Calu3 (cell line): ENCODE data around the gene DND1. TPM values are rescaled to one million over a fixed set of nuclear protein-coding genes. Genes with fewer than 3 reads are reported as not detected.
"Not testable (repeated sequence)": the region's sequence is repeated elsewhere in the genome, so short reads cannot be mapped to it uniquely, and the experiment has no call there.

Experiments used
- BruUV-seq: library from RNA; stranded (reverse); fragments of 400-500 nt; replicated peaks from 2 replicates; lab custom pipeline; 2021; lab: Mats Ljungman, UMichigan
- CTCF ChIA-PET: fragments of 300-600 bp; sonication (Branson Sonifier 250); formaldehyde crosslinking; loops from one replicate; lab custom pipeline; 2022; ENCODE audit warnings: antibody characterized with exemption; lab: Charles Lee
- DNase-seq: peaks from one replicate; pipeline ENCODE4 v3.0.0; 2022
- H3K27ac Mint-ChIP-seq: one replicate; pipeline ENCODE4 v1.8.0; 2022; ENCODE audit warnings: mixed read lengths; ENCODE audit not compliant: unreplicated experiment
- H3K27me3 Mint-ChIP-seq: one replicate; pipeline ENCODE4 v1.8.0; 2022; ENCODE audit warnings: mixed read lengths; ENCODE audit not compliant: unreplicated experiment
- H3K36me3 Mint-ChIP-seq: one replicate; pipeline ENCODE4 v1.8.0; 2022; ENCODE audit warnings: mild to moderate bottlenecking, moderate library complexity, mixed read lengths; ENCODE audit not compliant: insufficient read depth, unreplicated experiment
- H3K4me1 Mint-ChIP-seq: one replicate; pipeline ENCODE4 v1.8.0; 2022; ENCODE audit warnings: mild to moderate bottlenecking, low read depth, mixed read lengths; ENCODE audit not compliant: unreplicated experiment
- H3K4me3 Mint-ChIP-seq: one replicate; pipeline ENCODE4 v1.8.0; 2022; ENCODE audit warnings: mild to moderate bottlenecking, low read depth, moderate library complexity, mixed read lengths; ENCODE audit not compliant: unreplicated experiment
- H3K9me3 Mint-ChIP-seq: one replicate; pipeline ENCODE4 v1.8.0; 2022; ENCODE audit warnings: low read depth, mixed read lengths; ENCODE audit not compliant: unreplicated experiment
- intact Hi-C: fragments of 100-400 bp; cut with micrococcal nuclease; formaldehyde crosslinking; loops from one replicate; pipeline ENCODE4 v1.10.0; 2022; ENCODE audit not compliant: unreplicated experiment
- total RNA-seq: library from RNA; stranded (reverse); gene quantifications from 2 replicates; pipeline ENCODE4 v1.2.3, GENCODE V29; 2022
- TF ChIP-seq, protein P1 (sequence below): fragments of 200-600 bp; IDR thresholded peaks from one replicate; pipeline ENCODE4 v1.8.0; 2022; ENCODE audit warnings: antibody characterized with exemption; ENCODE audit not compliant: unreplicated experiment

DND1 gene
- total RNA-seq, 1 experiment from 2014 or later: 2.9 TPM

DNA sequence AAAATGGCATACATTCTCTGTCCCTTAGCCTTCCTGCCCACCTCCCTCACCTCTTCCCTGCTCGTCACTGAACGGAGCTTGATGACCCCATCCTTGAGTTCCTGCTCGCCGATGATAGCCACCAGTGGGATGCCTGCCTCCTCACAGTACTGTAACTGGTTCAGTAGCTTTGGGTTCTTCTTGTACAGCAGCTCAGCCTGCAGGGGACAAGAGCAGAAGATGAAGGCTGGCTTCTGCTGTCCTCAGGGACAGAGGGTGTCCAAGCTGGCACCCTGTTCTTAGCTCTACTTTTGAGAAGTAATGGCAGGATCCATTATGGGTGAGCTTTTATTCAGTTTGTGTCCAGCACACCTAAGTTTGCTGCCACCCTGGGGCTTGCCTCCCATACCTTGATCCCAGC is 1.3 kb upstream of the DND1 start:
- Mint-ChIP-seq H3K36me3 (peaks cover 63% of the 10 kb centered on the region), H3K9me3 (no peaks in the 10 kb centered on the region), H3K27me3 (no peaks in the 10 kb centered on the region), H3K4me3 (no peak overlapping the region), H3K27ac (no peak overlapping the region), H3K4me1 (no peaks in the 10 kb centered on the region)
- CTCF ChIA-PET: interaction anchor here (1.6 kb wide), 1 partner anchor 45 kb away, joined by 4 read pairs; no protein-coding TSS in a partner anchor
- TF ChIP-seq, protein P1, sequence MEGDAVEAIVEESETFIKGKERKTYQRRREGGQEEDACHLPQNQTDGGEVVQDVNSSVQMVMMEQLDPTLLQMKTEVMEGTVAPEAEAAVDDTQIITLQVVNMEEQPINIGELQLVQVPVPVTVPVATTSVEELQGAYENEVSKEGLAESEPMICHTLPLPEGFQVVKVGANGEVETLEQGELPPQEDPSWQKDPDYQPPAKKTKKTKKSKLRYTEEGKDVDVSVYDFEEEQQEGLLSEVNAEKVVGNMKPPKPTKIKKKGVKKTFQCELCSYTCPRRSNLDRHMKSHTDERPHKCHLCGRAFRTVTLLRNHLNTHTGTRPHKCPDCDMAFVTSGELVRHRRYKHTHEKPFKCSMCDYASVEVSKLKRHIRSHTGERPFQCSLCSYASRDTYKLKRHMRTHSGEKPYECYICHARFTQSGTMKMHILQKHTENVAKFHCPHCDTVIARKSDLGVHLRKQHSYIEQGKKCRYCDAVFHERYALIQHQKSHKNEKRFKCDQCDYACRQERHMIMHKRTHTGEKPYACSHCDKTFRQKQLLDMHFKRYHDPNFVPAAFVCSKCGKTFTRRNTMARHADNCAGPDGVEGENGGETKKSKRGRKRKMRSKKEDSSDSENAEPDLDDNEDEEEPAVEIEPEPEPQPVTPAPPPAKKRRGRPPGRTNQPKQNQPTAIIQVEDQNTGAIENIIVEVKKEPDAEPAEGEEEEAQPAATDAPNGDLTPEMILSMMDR: no peak
- intact Hi-C loops: no loop called here
- BruUV-seq: no TSS peak
- DNase-seq: no peak

DNA sequence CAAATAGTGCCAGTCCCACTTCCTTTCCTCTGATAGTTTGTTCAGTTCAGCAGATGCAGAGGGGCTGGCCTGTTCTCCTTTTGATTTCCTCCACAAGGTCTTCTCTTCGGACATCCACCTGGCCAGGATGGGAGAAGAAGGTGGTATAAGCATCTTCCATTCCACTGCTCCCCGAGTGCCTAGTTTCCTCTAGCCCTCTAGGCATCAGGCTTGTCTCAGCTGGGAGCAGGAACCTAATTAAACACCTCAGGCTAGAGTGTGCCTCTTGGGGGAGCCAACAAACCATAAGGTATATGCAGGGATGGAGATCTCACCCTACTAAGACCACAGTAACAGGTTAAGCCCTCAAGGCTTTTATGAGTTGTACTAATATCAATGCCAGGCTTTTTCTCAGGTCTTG is 835 bp upstream of the DND1 start:
- intact Hi-C loops: no loop called here
- Mint-ChIP-seq H3K4me1 (no peaks in the 10 kb centered on the region), H3K27ac (no peak overlapping the region), H3K9me3 (no peaks in the 10 kb centered on the region), H3K4me3 (no peak overlapping the region), H3K27me3 (no peaks in the 10 kb centered on the region), H3K36me3 (peaks cover 63% of the 10 kb centered on the region)
- no peak for DNase-seq
- CTCF ChIA-PET: interaction anchor here (1.6 kb wide), 1 partner anchor 45 kb away, joined by 4 read pairs; no protein-coding TSS in a partner anchor
- TF ChIP-seq, protein P1: no peak
- no TSS peak for BruUV-seq

DNA sequence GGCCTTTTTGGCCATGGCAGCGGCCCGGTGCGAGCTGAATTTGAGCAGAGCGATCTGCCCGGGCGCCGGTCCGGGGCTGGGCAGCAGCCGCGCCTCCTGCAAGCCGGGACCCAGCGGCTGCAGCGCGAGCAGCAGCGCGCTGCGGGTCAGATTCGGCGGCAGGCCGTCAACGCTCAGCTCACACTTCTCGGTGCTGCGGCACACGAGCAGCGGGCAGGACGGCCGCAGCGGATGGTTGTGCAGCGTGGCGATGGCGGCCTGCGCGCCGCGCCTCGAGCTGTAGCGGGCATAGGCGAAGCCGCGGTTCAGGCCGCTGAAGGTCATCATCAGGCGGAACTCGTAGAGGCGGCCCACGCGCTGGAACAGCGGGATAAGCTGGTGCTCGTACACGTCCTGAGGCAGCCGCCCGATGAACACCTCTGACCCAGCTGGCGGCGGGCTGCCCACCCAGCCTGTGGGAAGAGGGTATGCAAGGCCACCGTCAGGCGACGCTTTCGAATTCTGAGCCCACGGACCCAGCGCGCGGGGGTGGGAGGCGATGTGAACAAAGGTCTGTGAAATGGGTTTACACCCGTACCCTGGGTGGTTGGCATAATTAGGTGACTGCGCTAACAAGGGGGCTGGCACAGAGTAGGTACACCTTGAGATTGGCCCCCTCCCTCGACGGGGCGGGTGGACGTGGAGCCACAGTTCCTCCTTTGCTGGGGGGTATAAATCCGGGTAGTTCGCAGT is 755 bp downstream of the DND1 start:
- Mint-ChIP-seq H3K4me3 (no peak overlapping the region), H3K4me1 (peaks cover 6% of the 10 kb centered on the region), H3K36me3 (peaks cover 54% of the 10 kb centered on the region), H3K9me3 (no peaks in the 10 kb centered on the region), H3K27ac (peak overlapping the region; percentile 73), H3K27me3 (no peaks in the 10 kb centered on the region)
- peak; percentile 36 for DNase-seq
- intact Hi-C loops: no loop called here
- no TSS peak for BruUV-seq
- CTCF ChIA-PET: no interaction called here
- TF ChIP-seq, protein P1: no peak

DNA sequence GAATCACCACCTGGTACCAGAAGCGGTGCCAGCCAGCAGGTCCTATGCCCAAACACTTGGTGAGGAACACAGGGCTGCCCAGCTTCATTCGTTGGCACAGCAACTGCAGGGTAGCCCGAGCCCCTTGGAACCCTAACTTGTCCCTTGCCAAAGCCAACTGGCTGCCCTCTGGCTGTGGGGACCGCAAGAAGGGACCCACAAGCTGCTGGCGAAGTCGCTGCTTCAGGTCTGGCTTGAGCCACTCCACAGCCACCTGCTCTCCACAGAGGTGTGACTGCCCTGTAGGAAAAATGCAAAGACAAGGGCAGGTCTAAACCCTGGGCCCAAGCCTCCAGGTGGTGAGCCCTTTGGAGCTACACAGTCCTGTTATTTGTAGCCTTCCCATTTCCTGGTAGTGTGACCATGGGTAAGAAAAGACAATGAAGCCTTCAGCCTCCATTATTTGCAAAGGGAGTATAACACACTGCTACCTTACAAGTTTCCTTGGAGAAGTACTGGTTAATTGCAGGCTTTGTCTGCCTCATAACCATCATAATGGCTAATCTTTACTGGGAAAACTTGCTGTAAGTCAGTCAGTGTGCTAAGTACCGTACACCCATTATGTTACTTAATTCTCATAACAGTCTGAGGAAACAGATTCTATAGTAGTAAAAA is 1.8 kb downstream of the DND1 start:
- Mint-ChIP-seq H3K27ac (peak overlapping the region; percentile 73), H3K4me3 (no peak overlapping the region), H3K36me3 (peaks cover 62% of the 10 kb centered on the region), H3K27me3 (no peaks in the 10 kb centered on the region), H3K9me3 (no peaks in the 10 kb centered on the region), H3K4me1 (peaks cover 16% of the 10 kb centered on the region)
- intact Hi-C loops: no loop called here
- TF ChIP-seq, protein P1: no peak
- BruUV-seq: no TSS peak
- no peak for DNase-seq
- CTCF ChIA-PET: no interaction called here

DNA sequence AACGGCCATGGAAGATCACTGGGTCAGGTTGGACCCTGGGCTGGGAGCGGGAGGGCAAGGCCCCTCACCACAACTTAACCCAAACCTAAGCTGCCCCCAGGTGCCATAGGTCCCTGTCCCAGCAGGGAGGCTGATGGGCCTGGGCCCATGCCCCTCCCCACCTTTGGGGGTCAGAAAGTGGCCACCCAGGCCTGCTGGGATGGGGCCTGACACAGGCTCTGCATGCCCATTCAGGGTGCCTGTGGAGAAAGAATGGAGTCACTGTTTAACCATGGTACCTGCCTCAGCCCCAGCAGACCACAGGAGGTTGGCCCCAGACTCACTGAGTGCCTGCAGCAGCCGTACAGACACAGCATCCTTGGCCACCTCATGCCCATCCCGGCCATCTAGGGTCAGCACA is 2.3 kb downstream of the DND1 start:
- H3K27ac Mint-ChIP-seq, intact Hi-C loops, H3K4me3 Mint-ChIP-seq, DNase-seq, H3K27me3 Mint-ChIP-seq, H3K9me3 Mint-ChIP-seq, CTCF ChIA-PET, BruUV-seq: not testable (repeated sequence)
- Mint-ChIP-seq H3K36me3 (peaks cover 67% of the 10 kb centered on the region), H3K4me1 (peaks cover 21% of the 10 kb centered on the region)
